SK-N-SH (cell line): ENCODE results near the gene TRPV5. TPM values are rescaled to one million over a fixed set of nuclear protein-coding genes. Genes with fewer than 3 reads are reported as not detected.

Experiments used
- CTCF ChIA-PET: fragments of 300-600, 350-600 bp; formaldehyde crosslinking; extraction: SDS; loops from one replicate; lab custom pipeline; 2021; lab: Yijun Ruan, JAX
- POLR2A ChIA-PET: fragments of 350-600 bp; sonication (Branson Sonifier 250); formaldehyde crosslinking; extraction: SDS; loops from one replicate; lab custom pipeline; 2020; ENCODE audit warnings: antibody characterized with exemption, inconsistent platforms; lab: Yijun Ruan, JAX
- DNase-seq: peaks from one replicate; pipeline ENCODE4 v3.0.0; 2012
- H2AFZ ChIP-seq: fragments of 200-600 bp; sonication (generic); 2 replicates; pipeline ENCODE4 v1.8.1; 2016; ENCODE audit warnings: antibody characterized with exemption, mild to moderate bottlenecking, low read depth
- H3F3A ChIP-seq: fragments of 200-600 bp; sonication (generic); replicated peaks from 2 replicates; pipeline ENCODE3; 2016; ENCODE audit warnings: antibody characterized with exemption, mild to moderate bottlenecking; ENCODE audit not compliant: insufficient read depth
- H3K27ac ChIP-seq, 2 experiments: fragments of 200-500 bp in 1 of 2; fragments of 200-600 bp in 1 of 2; sonication (Bioruptor generic) in 1 of 2; sonication (generic), shearing (Covaris generic) in 1 of 2; 2 replicates each; pipeline versions ENCODE4 v1.5.1 to v1.6.1; 2014 to 2016; ENCODE audit warnings: low read depth in 2 of 2, inconsistent platforms in 1 of 2, low read length in 1 of 2, mild to moderate bottlenecking in 1 of 2, mixed read lengths in 1 of 2
- H3K27me3 ChIP-seq: fragments of 200-600 bp; sonication (generic), shearing (Covaris generic); 2 replicates; pipeline ENCODE4 v1.6.1; 2016; ENCODE audit warnings: mixed run types; ENCODE audit not compliant: insufficient read depth
- H3K36me3 ChIP-seq, 2 experiments: fragments of 200-500 bp in 1 of 2; fragments of 200-600 bp in 1 of 2; sonication (Bioruptor generic) in 1 of 2; sonication (generic) in 1 of 2; replicated peaks in 1 of 2; 2 replicates each; pipeline versions ENCODE3 to v1.5.1; 2014 to 2016; ENCODE audit warnings: low read length in 1 of 2, mild to moderate bottlenecking in 1 of 2; ENCODE audit not compliant: insufficient read depth in 2 of 2, control insufficient read depth in 1 of 2
- H3K4me1 ChIP-seq, 2 experiments: fragments of 200-500 bp in 1 of 2; fragments of 200-600 bp in 1 of 2; sonication (Bioruptor generic) in 1 of 2; sonication (generic), shearing (Covaris generic) in 1 of 2; 2 replicates each; pipeline versions ENCODE4 v1.5.1 to v1.6.1; 2014 to 2016; ENCODE audit warnings: low read depth in 1 of 2, low read length in 1 of 2, mixed run types in 1 of 2; ENCODE audit not compliant: insufficient read depth in 2 of 2, control insufficient read depth in 1 of 2
- H3K4me2 ChIP-seq: fragments of 200-600 bp; sonication (generic), shearing (Covaris generic); 2 replicates; pipeline ENCODE4 v1.6.1; 2017; ENCODE audit warnings: mixed run types
- H3K4me3 ChIP-seq, 2 experiments: fragments of 200-500 bp in 1 of 2; fragments of 200-600 bp in 1 of 2; sonication (Bioruptor generic) in 1 of 2; sonication (generic), shearing (Covaris generic) in 1 of 2; 2 replicates each; pipeline versions ENCODE4 v1.5.1 to v1.8.1; 2014 to 2016; ENCODE audit warnings: low read depth in 2 of 2, inconsistent platforms in 1 of 2, low read length in 1 of 2, mild to moderate bottlenecking in 1 of 2, mixed read lengths in 1 of 2, moderate library complexity in 1 of 2
- H3K79me2 ChIP-seq: fragments of 200-600 bp; sonication (generic); 2 replicates; pipeline ENCODE4 v1.8.1; 2017; ENCODE audit warnings: mild to moderate bottlenecking; ENCODE audit not compliant: insufficient read depth
- H3K9ac ChIP-seq: fragments of 200-600 bp; sonication (generic); 2 replicates; pipeline ENCODE4 v1.6.1; 2017; ENCODE audit warnings: mixed run types
- H3K9me2 ChIP-seq: fragments of 200-600 bp; sonication (generic); 2 replicates; pipeline ENCODE4 v1.6.1; 2017; ENCODE audit warnings: mixed run types
- H3K9me3 ChIP-seq: fragments of 200-600 bp; sonication (generic); 2 replicates; pipeline ENCODE4 v1.6.1; 2017; ENCODE audit warnings: mixed run types, mild to moderate bottlenecking, moderate library complexity
- H4K20me1 ChIP-seq: fragments of 200-600 bp; sonication (generic); 2 replicates; pipeline ENCODE4 v1.6.1; 2017; ENCODE audit warnings: mild to moderate bottlenecking, mixed run types; ENCODE audit not compliant: insufficient read depth
- CTCF ChIP-seq: fragments of 200-600 bp; sonication (generic); IDR thresholded peaks from 2 replicates; pipeline ENCODE4 v1.6.1; 2017; ENCODE audit warnings: antibody characterized with exemption, mild to moderate bottlenecking, moderate library complexity
- ELF1 ChIP-seq: IDR thresholded peaks from 2 replicates; pipeline ENCODE4 v1.4.0; 2012
- FOSL2 ChIP-seq: IDR thresholded peaks from 2 replicates; pipeline ENCODE4 v1.4.0; 2012; ENCODE audit warnings: low read depth, mild to moderate bottlenecking, moderate library complexity, borderline replicate concordance
- GATA2 ChIP-seq: sonication (generic); formaldehyde crosslinking; IDR thresholded peaks from 2 replicates; pipeline ENCODE4 v1.5.0; 2020; ENCODE audit warnings: mild to moderate bottlenecking, missing genetic modification reagents
- IRF3 ChIP-seq: fragments of 150-350 bp; IDR thresholded peaks from 2 replicates; pipeline ENCODE4 v1.6.1; 2016; ENCODE audit warnings: mild to moderate bottlenecking, low read depth, low read length
- MEF2A ChIP-seq: IDR thresholded peaks from 2 replicates; pipeline ENCODE4 v1.4.0; 2012; ENCODE audit warnings: low read depth, borderline replicate concordance
- MXI1 ChIP-seq: IDR thresholded peaks from 2 replicates; pipeline ENCODE4 v1.6.1; 2012; ENCODE audit warnings: mild to moderate bottlenecking, low read depth, low read length, improper control_type of control experiment
- NRF1 ChIP-seq: IDR thresholded peaks from 2 replicates; pipeline ENCODE4 v1.6.1; 2012; ENCODE audit warnings: low read depth, mild to moderate bottlenecking, low read length
- POLR2AphosphoS5 ChIP-seq: IDR thresholded peaks from 2 replicates; pipeline ENCODE4 v1.6.1; 2012; ENCODE audit warnings: low read depth, low read length
- RAD21 ChIP-seq: IDR thresholded peaks from 2 replicates; pipeline ENCODE4 v1.6.1; 2012; ENCODE audit warnings: mild to moderate bottlenecking, low read length
- RCOR1 ChIP-seq: fragments of 150-350 bp; IDR thresholded peaks from 2 replicates; pipeline ENCODE4 v1.6.1; 2017; ENCODE audit warnings: antibody characterized with exemption, low read length
- RXRA ChIP-seq: IDR thresholded peaks from 2 replicates; pipeline ENCODE4 v1.4.0; 2012; ENCODE audit warnings: low read depth, mild to moderate bottlenecking, borderline replicate concordance
- TAF1 ChIP-seq: IDR thresholded peaks from 2 replicates; pipeline ENCODE4 v1.6.1; 2012; ENCODE audit warnings: low read depth, mild to moderate bottlenecking, low read length, moderate library complexity, borderline replicate concordance
- USF1 ChIP-seq: IDR thresholded peaks from 2 replicates; pipeline ENCODE4 v1.4.0; 2012; ENCODE audit warnings: low read depth, borderline replicate concordance
- USF2 ChIP-seq: fragments of 150-350 bp; IDR thresholded peaks from 2 replicates; pipeline ENCODE4 v1.6.1; 2017; ENCODE audit warnings: antibody characterized with exemption, low read length, low read depth, borderline replicate concordance
- ZBTB33 ChIP-seq: IDR thresholded peaks from 2 replicates; pipeline ENCODE4 v1.4.0; 2012; ENCODE audit warnings: low read depth, borderline replicate concordance
- WGBS: methylation state at CpG from one replicate; pipeline ENCODE4 v1.1.6; 2017; ENCODE audit warnings: low lambda C conversion rate; 5-methylcytosine and 5-hydroxymethylcytosine counted together
- polyA plus RNA-seq, 3 experiments: library from polyadenylated mRNA; depleted of rRNA; stranded (reverse); fragments of >200 nt; gene quantifications; 2 replicates each; pipeline ENCODE4 v1.2.3, GENCODE V29; 2012

The TRPV5 gene
- polyA plus RNA-seq, 1 of the 3 experiments (the other 2 are of a cell fraction) = not detected

- Histone ChIP-seq H3K4me2 (no peak overlapping the region), H3K27me3 (peaks cover 57% of the 10 kb centered on the region), H4K20me1 (no peaks in the 10 kb centered on the region), H3K9ac (no peak overlapping the region), H3K79me2 (no peaks in the 10 kb centered on the region), H3F3A (no peaks in the 10 kb centered on the region), H2AFZ (no peak overlapping the region), H3K36me3 (no peaks in the 10 kb centered on the region), H3K4me1 (no peaks in the 10 kb centered on the region), H3K27ac (no peak overlapping the region), H3K9me3 (no peaks in the 10 kb centered on the region), H3K4me3 (no peak overlapping the region), H3K9me2 (no peaks in the 10 kb centered on the region)
- WGBS = 26% methylated on average over 7 of the region's 7 CpGs
- ChIA-PET CTCF (interaction anchor here (10.7 kb wide), 1 partner anchor 16 kb away, joined by 120 read pairs; no protein-coding TSS in a partner anchor), POLR2A (no interaction called here)
- DNase-seq = no peak
- no peak for TF ChIP-seq NRF1
- TF ChIP-seq FOSL2 = no peak
- TF ChIP-seq ELF1 = no peak
- no peak for TF ChIP-seq MXI1
- TF ChIP-seq POLR2AphosphoS5 = no peak
- no peak for TF ChIP-seq CTCF
- TF ChIP-seq, all 33 proteins: peak for 0
Measured at GRCh38 chr7:142883571-142884285, 49.8 kb downstream of the TRPV5 start.

GRCh38 chr7:142883145-142883544, 50.4 kb downstream of the TRPV5 start:
- H3K4me2 ChIP-seq = no peak overlapping the region

More at GRCh38 chr7:142883145-142883544, 50.4 kb downstream of the TRPV5 start:
- Histone ChIP-seq H3K36me3 (no peaks in the 10 kb centered on the region), H3K9me2 (no peaks in the 10 kb centered on the region), H3K9ac (no peak overlapping the region), H3K4me3 (no peak overlapping the region), H3K4me1 (no peaks in the 10 kb centered on the region), H3K27me3 (peaks cover 63% of the 10 kb centered on the region)
- CTCF ChIA-PET = interaction anchor here (10.7 kb wide), 1 partner anchor 15 kb away, joined by 120 read pairs; no protein-coding TSS in a partner anchor
- WGBS = 45% methylated on average over 10 of the region's 10 CpGs
- TF ChIP-seq IRF3 (no peak), MEF2A (no peak), USF1 (no peak), USF2 (no peak), GATA2 (no peak), RXRA (no peak), ELF1 (no peak), RAD21 (no peak), ZBTB33 (no peak), RCOR1 (no peak), TAF1 (no peak)
- TF ChIP-seq, all 33 proteins: peak for 0
- no peak for DNase-seq
- Histone ChIP-seq H3K9me3 (no peaks in the 10 kb centered on the region), H4K20me1 (no peaks in the 10 kb centered on the region), H3K27ac (no peak overlapping the region), H3F3A (no peaks in the 10 kb centered on the region), H2AFZ (no peak overlapping the region), H3K79me2 (no peaks in the 10 kb centered on the region)
- POLR2A ChIA-PET = no interaction called here
